Neural progenitor cell (in vitro differentiated cells): ENCODE results near the gene PLEKHG5. TPM values are rescaled to one million over a fixed set of nuclear protein-coding genes. Genes with fewer than 3 reads are reported as not detected.

Experiments used
- DNase-seq: peaks from one replicate; pipeline ENCODE4 v3.0.0-alpha.2; 2016; ENCODE audit warnings: low spot score
- H2AFZ ChIP-seq: fragments of 200-600 bp; sonication (generic); replicated peaks from 2 replicates; pipeline ENCODE4 v1.6.1; 2016; ENCODE audit warnings: antibody characterized with exemption
- H3F3A ChIP-seq: fragments of 200-600 bp; sonication (generic); 2 replicates; pipeline ENCODE4 v1.6.1; 2016; ENCODE audit warnings: antibody characterized with exemption, low read depth
- H3K27ac ChIP-seq: fragments of 200-600 bp; sonication (generic); 2 replicates; pipeline ENCODE4 v1.5.1; 2016; ENCODE audit warnings: mild to moderate bottlenecking
- H3K27me3 ChIP-seq: fragments of 200-600 bp; sonication (generic); 2 replicates; pipeline ENCODE4 v1.6.1; 2016; ENCODE audit warnings: mild to moderate bottlenecking, moderate library complexity
- H3K36me3 ChIP-seq: fragments of 200-600 bp; sonication (generic); 2 replicates; pipeline ENCODE4 v1.5.1; 2016
- H3K4me1 ChIP-seq: fragments of 200-600 bp; sonication (generic); 2 replicates; pipeline ENCODE4 v1.6.1; 2016; ENCODE audit warnings: mixed run types
- H3K4me2 ChIP-seq: fragments of 200-600 bp; sonication (generic); 2 replicates; pipeline ENCODE4 v1.6.1; 2016
- H3K4me3 ChIP-seq: fragments of 200-600 bp; sonication (generic); 2 replicates; pipeline ENCODE4 v1.5.1; 2016
- H3K79me2 ChIP-seq: fragments of 200-600 bp; sonication (generic); 2 replicates; pipeline ENCODE4 v1.6.1; 2016; ENCODE audit warnings: low read depth
- H3K9ac ChIP-seq: fragments of 200-600 bp; sonication (generic); 2 replicates; pipeline ENCODE4 v1.6.1; 2016
- H3K9me3 ChIP-seq: fragments of 200-600 bp; sonication (generic); 2 replicates; pipeline ENCODE4 v1.5.1; 2016; ENCODE audit warnings: low read depth
- H4K20me1 ChIP-seq: fragments of 200-600 bp; sonication (generic); 2 replicates; pipeline ENCODE4 v1.6.1; 2016; ENCODE audit warnings: low read depth
- H3K27ac Mint-ChIP-seq: 3 replicates; pipeline ENCODE4 v1.8.0; 2021; ENCODE audit warnings: mixed read lengths
- H3K27me3 Mint-ChIP-seq: 2 replicates; pipeline ENCODE4 v1.8.0; 2022; ENCODE audit warnings: low read depth, mild to moderate bottlenecking, inconsistent platforms, moderate library complexity, mixed read lengths; ENCODE audit not compliant: insufficient read depth
- H3K36me3 Mint-ChIP-seq: 3 replicates; pipeline ENCODE4 v1.8.0; 2021; ENCODE audit warnings: mixed read lengths
- H3K4me1 Mint-ChIP-seq: 3 replicates; pipeline ENCODE4 v1.8.0; 2021; ENCODE audit warnings: mixed read lengths
- H3K4me3 Mint-ChIP-seq: 3 replicates; pipeline ENCODE4 v1.8.0; 2021; ENCODE audit warnings: mild to moderate bottlenecking, moderate library complexity, mixed read lengths
- H3K9me3 Mint-ChIP-seq: 3 replicates; pipeline ENCODE4 v1.8.0; 2020; ENCODE audit warnings: mixed read lengths
- EZH2 ChIP-seq: fragments of 200-600 bp; sonication (generic); IDR thresholded peaks from 2 replicates; pipeline ENCODE4 v1.6.1; 2017; ENCODE audit warnings: antibody characterized with exemption, mild to moderate bottlenecking, moderate library complexity
- EZH2phosphoT487 ChIP-seq: fragments of 200-600 bp; sonication (generic); IDR thresholded peaks from 2 replicates; pipeline ENCODE4 v1.6.1; 2017; ENCODE audit warnings: antibody characterized with exemption
- total RNA-seq: library from RNA; depleted of rRNA; stranded (reverse); fragments of >200 nt; gene quantifications from 2 replicates; pipeline ENCODE4 v1.2.3, GENCODE V29; 2015; ENCODE audit warnings: low replicate concordance
- TF ChIP-seq, protein P1 (sequence below): fragments of 200-600 bp; sonication (generic); IDR thresholded peaks from 2 replicates; pipeline ENCODE4 v1.5.1; 2017; ENCODE audit warnings: antibody characterized with exemption, mild to moderate bottlenecking

PLEKHG5 gene
- total RNA-seq, 1 donor from 2014 or later, result 7.4 TPM

DNA sequence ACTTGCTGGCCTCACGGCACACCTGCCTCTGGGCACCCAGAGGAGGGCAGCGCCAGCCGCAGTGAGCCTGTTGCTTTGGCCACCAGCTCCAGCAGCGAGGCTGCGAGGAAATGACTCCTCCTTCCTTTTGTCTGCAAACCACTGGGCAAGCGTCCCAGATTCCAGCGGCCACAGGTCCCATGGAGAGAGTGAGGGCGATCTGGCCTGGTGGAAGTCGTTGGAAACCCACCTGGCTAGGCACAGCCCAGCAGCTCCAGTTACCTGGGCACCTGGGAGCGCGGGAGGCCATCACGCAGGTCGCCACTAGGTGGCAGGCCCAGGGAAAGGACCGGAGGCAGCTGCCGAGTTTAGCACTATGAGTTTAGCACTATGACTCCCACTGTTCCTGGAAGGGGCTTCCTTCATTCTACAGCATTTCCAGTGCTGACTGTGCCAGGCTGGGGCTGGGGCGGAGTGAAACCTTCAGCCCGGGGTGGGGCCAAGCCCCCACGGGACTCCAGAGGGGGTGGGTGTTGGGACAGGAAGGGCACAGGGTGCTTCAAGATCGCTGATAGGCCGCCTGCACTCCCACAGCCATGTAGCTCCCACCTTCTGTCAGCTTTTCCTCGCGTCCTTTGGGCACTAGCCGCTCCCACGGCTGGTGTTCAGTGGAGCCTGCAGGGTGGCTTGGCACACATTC, 68.0 kb downstream of the PLEKHG5 start:
- H3K36me3 Mint-ChIP-seq, result no peaks in the 10 kb centered on the region
- H3K27ac Mint-ChIP-seq, result no peak overlapping the region
- no peaks in the 10 kb centered on the region for H3K36me3 ChIP-seq
- no peak overlapping the region for H3K4me3 Mint-ChIP-seq
- H3K27ac ChIP-seq, result no peak overlapping the region
- peak overlapping the region; percentile 3 for H3K4me3 ChIP-seq
- no peak overlapping the region for H2AFZ ChIP-seq
- H3K27me3 ChIP-seq, result peaks cover 100% of the 10 kb centered on the region
- H3K79me2 ChIP-seq, result no peaks in the 10 kb centered on the region
- peaks cover 34% of the 10 kb centered on the region for H3F3A ChIP-seq
- H3K4me2 ChIP-seq, result peak overlapping the region; percentile 45
- peaks cover 57% of the 10 kb centered on the region for H4K20me1 ChIP-seq
- H3K4me1 ChIP-seq, result peaks cover 30% of the 10 kb centered on the region
- H3K27me3 Mint-ChIP-seq, result peaks cover 70% of the 10 kb centered on the region
- peaks cover 13% of the 10 kb centered on the region for H3K4me1 Mint-ChIP-seq
- H3K9me3 ChIP-seq, result no peaks in the 10 kb centered on the region
- H3K9me3 Mint-ChIP-seq, result no peaks in the 10 kb centered on the region
- TF ChIP-seq EZH2 (peak; percentile 27), EZH2phosphoT487 (no peak)
- TF ChIP-seq, protein P1, sequence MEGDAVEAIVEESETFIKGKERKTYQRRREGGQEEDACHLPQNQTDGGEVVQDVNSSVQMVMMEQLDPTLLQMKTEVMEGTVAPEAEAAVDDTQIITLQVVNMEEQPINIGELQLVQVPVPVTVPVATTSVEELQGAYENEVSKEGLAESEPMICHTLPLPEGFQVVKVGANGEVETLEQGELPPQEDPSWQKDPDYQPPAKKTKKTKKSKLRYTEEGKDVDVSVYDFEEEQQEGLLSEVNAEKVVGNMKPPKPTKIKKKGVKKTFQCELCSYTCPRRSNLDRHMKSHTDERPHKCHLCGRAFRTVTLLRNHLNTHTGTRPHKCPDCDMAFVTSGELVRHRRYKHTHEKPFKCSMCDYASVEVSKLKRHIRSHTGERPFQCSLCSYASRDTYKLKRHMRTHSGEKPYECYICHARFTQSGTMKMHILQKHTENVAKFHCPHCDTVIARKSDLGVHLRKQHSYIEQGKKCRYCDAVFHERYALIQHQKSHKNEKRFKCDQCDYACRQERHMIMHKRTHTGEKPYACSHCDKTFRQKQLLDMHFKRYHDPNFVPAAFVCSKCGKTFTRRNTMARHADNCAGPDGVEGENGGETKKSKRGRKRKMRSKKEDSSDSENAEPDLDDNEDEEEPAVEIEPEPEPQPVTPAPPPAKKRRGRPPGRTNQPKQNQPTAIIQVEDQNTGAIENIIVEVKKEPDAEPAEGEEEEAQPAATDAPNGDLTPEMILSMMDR, result peak; percentile 80
- no peak overlapping the region for H3K9ac ChIP-seq
- DNase-seq, result peak; percentile 78

- DNase-seq, result peak; percentile 46
- Mint-ChIP-seq H3K36me3 (no peaks in the 10 kb centered on the region), H3K27ac (no peak overlapping the region), H3K9me3 (no peaks in the 10 kb centered on the region), H3K27me3 (peaks cover 76% of the 10 kb centered on the region), H3K4me1 (peaks cover 8% of the 10 kb centered on the region), H3K4me3 (peak overlapping the region; percentile 13)
- TF ChIP-seq, protein P1, result no peak
- TF ChIP-seq EZH2, result no peak
- no peak for TF ChIP-seq EZH2phosphoT487
- Histone ChIP-seq H4K20me1 (peaks cover 60% of the 10 kb centered on the region), H3K27me3 (peaks cover 100% of the 10 kb centered on the region), H3K27ac (no peak overlapping the region), H3K9me3 (no peaks in the 10 kb centered on the region), H3K36me3 (no peaks in the 10 kb centered on the region), H3K79me2 (no peaks in the 10 kb centered on the region), H3K4me1 (peaks cover 30% of the 10 kb centered on the region), H3K9ac (no peak overlapping the region), H3K4me3 (no peak overlapping the region), H3F3A (peaks cover 34% of the 10 kb centered on the region), H3K4me2 (peak overlapping the region; percentile 88), H2AFZ (no peak overlapping the region)
Observed at GRCh38 chr1:6421266-6421665, 70.2 kb downstream of the PLEKHG5 start.

- Histone ChIP-seq H3K27ac (no peak overlapping the region), H3K4me2 (peak overlapping the region; percentile 88), H3K9ac (no peak overlapping the region), H2AFZ (no peak overlapping the region), H3K79me2 (no peaks in the 10 kb centered on the region), H3K36me3 (no peaks in the 10 kb centered on the region), H3K4me3 (peak overlapping the region; percentile 47), H3K27me3 (peaks cover 100% of the 10 kb centered on the region), H3K9me3 (no peaks in the 10 kb centered on the region), H3F3A (peaks cover 34% of the 10 kb centered on the region), H4K20me1 (peaks cover 57% of the 10 kb centered on the region), H3K4me1 (peaks cover 30% of the 10 kb centered on the region)
- peaks cover 71% of the 10 kb centered on the region for H3K27me3 Mint-ChIP-seq
- H3K4me3 Mint-ChIP-seq, result no peak overlapping the region
- H3K9me3 Mint-ChIP-seq, result no peaks in the 10 kb centered on the region
- no peaks in the 10 kb centered on the region for H3K36me3 Mint-ChIP-seq
- no peak overlapping the region for H3K27ac Mint-ChIP-seq
- TF ChIP-seq EZH2phosphoT487, result peak; percentile 70
- TF ChIP-seq EZH2, result peak; percentile 30
- TF ChIP-seq, protein P1, result no peak
- DNase-seq, result peak; percentile 60
- peaks cover 8% of the 10 kb centered on the region for H3K4me1 Mint-ChIP-seq
Observed at GRCh38 chr1:6420454-6421042, 70.9 kb downstream of the PLEKHG5 start.
